NB4 (cell line): Measurements from ENCODE around the gene MEGF9.

Experiments used
- CTCF ChIP-seq: IDR thresholded peaks from one replicate; pipeline ENCODE4 v1.5.1; 2012; ENCODE audit warnings: low read depth, low read length
- POLR2A ChIP-seq: IDR thresholded peaks from 2 replicates; pipeline ENCODE4 v1.6.1; 2011; ENCODE audit warnings: mild to moderate bottlenecking; ENCODE audit not compliant: insufficient read length; ENCODE audit errors: extremely low read depth

- TF ChIP-seq CTCF: no peak
- no peak for TF ChIP-seq POLR2A
These were observed 6.1 kb upstream of the MEGF9 start for GRCh38 chr9:120720404-120720803.
